Measurements from ENCODE around the gene OSTN.
A peak's percentile ranks its signal among the peaks of the same experiment; 100 is the strongest.

OSTN gene

DNA sequence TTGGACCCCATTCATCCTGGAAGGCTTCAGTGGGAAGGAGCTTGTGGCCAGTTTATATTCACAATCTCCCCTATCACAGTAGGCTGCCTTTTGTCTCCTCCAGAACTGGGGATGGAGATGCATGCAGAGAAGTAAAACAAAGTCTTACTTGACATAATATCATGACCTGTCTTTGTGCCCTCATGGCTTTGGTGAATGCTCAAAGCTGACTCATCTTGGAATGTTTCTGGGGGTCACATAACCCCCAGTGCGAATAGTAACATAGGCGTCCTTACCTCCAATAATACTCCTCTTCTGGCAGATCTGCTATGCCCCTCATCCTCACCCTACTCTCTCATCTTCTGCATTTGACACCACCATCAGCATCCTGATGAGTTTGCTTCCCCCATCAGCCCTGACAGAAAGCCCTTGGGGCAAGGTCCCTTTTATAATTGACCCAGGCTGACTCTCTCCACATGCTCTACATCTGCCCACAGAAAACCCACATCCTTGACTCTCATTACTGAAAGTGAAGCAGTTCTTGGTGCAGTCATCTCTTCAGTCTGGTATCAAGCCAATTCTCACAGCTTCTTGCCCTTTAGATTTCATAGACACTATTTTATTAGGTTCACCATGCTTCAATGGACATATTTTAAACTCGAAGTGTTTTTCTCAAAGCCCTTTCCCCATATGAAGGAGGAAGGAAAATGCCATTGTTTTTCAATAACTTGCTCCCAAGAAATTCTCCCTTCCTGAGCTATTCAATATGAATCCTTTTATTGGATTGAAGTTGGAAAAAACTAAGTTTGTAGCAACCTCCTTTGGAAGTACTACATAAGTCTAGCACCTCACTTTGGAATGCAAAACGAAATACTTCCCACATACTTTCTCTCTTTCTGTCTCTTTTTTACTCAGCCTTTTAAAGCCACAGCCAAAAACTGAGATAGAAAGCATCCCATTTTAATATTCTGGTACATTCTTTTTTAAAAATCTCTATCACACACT, 36.6 kb downstream of the OSTN start:
- DNase-seq = no peak

DNA sequence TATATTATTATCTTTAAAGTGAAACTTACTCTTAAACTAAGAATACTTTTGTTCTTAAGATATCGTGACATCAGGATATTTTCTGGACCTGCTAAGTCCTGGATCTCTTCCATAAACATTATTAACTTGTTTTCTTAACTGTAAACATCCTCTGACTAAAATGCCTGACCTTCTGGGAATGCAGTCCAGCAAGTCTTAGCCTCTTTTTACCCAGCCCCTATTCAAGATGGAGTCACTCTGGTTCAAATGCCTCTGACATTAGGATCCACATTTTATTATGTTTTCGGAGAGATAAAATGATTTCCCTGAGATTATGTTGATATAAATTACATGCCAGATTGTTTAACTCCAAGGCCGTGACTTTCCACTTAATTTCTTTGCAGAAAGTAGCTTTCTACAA, 37.6 kb downstream of the OSTN start:
- DNase-seq = no peak

DNA sequence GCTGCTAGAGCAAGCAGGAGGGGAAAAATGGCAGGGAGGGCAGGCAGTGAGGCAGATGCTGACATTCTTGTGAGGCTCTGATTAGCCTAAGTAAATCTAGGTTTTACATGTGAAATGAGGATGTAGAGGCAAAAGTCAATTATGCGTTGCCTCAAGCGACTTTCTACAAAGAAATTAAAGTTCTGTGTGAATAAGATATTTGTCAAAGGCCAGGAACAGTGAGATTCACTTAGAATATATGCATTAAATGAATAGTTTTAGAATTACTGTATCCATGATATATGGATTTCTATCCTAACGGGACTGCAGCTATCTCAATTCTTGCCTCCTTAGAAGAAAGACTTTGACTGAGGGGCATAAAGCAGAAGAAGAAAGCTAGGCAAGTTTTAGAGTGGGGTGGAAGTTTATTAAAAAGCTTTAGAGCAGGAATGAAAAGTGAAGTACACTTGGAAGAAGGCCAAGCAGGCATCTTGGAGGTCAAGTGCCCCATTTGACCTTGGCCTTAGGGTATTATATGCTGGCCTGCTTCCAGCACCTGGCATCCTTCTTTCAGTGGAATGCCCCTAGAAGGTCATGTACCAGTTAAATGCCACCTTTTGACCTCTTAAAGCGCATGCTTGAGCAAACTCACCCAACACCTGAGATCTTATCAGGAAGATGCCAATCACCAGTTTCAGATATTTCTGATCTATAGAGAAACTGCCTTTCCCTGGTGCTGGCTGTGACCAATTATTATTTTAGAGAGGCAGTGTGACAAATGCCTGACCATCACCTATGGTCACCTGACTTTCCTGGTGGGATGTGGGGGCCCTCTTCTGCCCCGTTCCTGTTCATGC, 38.2 kb downstream of the OSTN start:
- DNase-seq = no peak

DNA sequence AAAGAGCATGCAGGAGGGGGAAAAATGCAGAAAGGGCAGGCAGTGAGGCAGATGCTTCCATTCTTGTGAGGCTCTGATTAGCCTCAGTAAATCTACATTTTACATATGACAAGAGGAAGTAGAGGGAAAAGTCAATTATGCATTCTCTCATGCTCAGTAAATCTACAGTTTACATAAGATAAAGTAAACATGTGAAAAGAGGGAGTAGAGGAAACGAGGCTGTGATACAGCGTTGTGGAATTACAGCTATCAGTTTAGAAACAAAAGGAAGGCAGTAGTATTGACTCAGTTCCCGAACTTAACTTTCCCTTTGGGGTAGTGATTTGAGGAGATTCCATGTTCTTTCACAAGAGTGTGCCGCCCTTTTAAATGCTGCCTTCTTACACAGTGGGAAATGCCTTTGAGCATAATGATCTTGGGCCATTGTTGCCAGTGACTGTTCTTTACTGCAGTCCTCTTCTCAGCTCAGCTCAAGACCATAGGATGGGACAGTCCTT, 39.3 kb downstream of the OSTN start:
- no peak for DNase-seq

DNA sequence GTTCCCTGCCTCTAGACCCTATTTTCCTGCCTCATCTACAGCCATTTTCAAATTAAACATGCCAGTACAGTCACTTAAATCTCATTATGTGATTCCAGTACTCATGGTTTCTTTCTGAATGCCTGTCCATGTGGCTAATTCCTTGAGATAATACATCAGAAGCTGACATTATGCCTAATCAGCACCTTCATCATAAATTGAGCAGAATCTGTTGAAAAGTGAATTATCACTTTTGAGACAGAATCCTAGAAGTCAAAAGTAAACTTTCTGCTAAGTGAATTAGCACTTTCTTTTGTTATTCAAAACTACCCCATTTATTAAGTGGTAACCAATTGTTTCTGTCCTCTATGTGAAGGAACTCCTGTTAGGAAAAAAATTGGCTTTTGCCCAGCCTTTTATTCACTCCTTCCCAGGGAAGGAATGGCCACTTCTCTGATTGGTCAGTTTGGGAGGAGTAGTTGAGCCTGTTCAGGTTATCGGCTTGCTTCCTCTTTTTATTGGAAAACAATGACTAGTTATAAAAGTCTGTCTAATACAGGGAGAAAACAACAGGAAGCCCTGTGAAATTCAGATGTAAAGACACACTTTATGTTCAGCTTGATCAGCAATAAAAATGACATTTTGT, 40.5 kb downstream of the OSTN start:
- DNase-seq = no peak

DNA sequence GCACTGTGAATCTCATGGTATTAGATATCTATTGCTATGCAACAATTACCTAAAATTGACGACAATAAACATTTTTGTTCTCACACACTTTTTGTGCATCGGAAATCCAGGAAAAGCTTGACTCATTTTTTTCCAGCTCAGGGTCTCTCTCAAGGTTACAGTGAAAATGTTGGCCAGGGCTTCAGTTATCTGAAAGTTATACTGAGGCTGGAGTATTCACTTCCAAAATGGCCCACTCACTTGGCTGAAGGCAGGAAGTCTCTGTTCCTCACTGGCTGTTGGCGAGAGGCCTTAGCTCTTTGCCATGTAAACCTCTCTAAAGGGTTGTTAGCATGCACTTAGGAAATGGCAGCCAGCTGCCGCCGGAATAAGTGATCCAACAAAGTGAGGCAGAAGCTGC, 41.4 kb downstream of the OSTN start:
- no peak for DNase-seq

DNA sequence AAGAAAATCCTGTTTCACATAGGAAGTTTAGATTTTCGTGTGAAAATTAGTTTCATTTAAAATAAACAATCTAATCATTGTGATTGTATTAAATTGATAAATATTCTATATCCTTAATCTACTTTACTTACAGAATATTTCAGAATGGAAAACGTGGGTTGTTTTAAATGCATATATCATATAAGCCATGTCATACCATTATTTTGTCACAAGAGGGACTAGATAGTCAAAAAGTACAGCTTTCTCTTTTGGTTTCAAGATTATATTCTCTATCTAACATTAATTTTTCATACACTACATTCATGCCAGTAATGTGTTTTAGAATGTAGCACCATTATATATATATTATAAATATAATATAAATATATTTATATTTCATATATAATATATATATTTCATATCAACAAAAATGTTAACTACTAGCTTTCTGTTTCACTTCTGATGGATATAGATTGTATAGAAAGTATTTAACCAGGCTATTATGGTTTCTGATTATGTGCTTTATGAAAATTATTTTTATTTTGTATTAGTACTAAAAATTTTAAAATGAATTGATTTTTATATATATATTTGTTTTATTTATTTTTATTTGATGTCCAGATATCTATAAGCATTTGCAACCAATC, 45.3 kb downstream of the OSTN start:
- peak; percentile 48 to 67 for DNase-seq

DNA sequence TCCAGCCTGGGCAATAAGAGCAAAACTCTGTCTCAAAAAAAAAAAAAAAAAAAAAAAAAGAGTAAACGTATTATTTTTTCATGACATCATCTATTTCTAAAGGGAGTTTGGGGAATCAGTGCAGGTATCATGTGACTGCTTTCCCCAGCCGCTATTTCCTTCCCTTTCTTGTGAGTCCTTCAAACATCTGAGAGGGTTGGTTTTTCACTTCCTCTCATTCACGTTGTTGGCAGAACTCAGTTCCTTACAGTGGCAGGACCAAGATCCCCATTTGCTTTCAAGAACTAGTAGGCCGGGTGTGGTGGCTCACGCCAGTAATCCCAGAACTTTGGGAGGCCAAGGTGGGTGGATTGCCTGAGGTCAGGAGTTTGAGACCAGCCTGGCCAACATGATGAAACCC, 47.0 kb downstream of the OSTN start:
- DNase-seq = peak; percentile 97 to 99

DNA sequence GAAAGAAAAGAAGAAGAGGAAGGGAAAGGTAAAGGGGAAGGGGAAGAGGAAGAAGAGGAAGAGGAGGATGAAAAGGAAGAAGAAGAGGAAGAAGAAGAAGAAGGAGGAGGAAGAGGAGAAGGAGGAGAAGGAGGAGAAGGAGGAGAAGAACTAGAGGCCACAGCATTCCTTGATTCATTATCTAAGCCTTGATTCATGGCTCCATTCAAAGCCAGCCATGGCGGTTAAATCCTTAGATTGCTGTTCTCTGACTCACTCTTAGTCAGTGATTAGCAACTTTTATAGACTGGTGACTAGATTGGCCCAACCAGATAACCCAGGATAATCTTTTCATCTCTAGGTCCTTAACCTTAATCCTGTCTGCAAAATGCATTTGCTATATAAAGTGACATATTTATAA, 47.6 kb downstream of the OSTN start:
- no peak for DNase-seq

DNA sequence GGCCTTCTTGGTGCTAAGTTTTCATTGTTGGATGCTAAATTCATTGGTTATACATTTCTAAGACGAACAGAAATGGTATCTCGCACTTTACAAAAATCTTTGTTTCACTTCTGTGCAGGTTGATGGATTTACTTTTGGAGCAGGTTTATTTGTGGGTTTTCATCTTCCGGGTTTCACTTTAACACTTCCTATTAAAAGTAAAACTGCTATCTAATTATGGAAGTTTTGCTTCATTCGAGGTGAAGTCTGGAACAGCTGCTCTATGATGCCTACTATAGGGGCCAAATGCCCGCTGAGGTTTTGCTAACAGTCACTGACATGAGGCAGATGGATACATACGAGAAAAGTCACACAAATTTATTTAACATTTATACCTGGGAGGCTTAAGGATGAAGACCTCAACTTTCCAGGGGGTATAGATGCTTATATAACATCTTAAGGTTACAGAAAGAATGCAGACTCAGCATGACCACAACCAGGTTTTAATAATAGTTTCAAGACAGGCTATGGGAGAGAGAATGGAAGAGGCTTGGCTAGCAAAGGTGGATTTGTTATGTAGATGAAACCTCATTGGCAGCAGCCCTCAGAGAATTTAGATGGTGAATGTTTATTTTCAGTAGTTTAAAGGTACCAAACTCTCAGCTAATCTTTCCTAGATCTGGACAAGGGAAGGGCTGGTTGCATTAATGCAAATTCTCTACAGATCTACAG, 54.2 kb downstream of the OSTN start:
- DNase-seq = no peak

DNA sequence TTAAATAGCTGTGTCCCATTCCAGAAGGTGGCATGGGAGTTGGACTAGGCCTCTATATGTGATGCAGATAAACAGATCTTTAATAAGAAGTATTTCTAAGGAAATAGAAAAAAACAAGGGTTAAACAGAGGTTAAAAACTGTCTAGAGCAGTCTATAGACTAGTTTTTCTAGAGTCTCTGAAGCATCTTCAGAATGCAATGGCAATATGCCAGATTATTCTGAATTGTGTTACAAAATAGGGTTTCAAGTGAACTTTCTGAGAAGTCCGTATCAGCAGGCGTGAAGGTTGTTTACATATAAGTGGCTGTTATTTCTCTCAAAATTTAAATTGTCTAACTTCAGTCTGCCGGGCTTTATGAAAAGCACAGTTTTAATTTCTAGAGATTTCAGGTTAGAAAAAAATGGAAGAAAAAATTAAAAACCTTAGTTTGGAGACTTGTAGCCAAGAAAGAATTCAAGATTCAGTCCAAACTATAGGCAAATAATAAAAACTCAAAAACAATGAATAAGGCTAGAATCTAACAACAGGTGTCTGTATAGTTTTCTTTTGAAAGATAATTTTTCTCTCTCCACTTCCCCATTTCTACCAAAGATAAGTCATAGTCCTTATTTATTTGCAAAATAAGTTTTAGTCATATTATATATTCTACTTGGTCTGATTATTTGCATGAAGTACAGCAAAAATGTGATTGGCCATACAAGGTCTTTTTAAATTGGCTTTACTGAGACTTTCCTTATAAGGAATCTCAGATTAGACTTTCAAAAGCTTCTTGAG, 55.2 kb downstream of the OSTN start:
- DNase-seq = no peak

DNA sequence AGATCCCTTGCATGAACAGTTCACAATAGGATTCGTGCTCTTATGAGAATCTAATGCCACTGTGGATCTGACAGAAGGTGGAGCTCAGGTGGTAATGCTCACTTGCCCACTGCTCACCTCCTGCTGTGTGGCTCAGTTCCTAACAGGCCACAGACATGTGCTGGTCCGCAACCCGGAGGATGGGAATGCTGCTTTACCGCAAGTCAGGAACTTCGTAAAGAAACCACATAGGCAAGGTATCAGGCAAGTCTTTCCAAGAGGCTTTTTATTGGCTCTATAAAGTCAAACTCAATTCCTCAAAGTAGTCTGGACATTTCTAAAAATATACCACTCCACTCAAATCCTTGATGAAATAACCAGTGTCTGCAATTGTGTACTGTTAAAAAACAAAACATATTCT, 56.1 kb downstream of the OSTN start:
- no peak for DNase-seq

DNA sequence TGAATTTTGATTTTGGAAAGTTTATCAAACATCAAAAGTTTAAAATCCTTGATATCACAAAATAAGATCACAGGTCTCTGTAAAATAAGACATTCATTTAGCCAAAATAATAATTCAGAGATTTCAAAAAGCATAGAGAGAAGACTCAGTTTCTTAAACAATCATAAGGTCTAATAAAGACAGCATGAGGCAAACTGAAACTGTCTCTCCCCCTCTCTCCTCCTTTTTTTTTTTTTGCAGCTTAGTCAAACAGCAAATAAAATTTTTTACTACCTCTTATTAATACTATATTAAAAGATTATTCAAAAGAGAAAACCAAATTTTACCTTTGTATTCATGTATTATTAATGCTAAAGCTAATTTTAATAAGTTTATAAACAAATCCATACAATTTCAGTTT, 57.4 kb downstream of the OSTN start:
- no peak for DNase-seq

DNA sequence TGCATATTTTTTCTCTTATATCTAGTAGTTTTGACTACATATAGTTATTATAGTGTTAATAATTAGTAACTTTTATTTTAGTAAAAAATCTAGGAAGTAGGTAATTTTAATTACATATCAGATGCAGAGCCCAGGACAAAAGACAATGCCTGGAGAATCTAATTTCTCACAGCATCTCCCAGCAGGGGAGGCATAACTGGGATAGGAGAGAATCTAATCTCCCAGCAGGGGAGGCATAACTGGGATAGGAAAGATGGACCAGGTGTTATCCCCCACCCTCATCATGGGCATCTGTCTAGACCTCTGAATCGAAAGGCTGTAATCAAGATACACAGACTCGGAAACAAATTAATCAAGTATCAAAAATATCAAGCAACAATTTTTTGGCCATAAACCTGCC, 58.2 kb downstream of the OSTN start:
- DNase-seq = no peak

DNA sequence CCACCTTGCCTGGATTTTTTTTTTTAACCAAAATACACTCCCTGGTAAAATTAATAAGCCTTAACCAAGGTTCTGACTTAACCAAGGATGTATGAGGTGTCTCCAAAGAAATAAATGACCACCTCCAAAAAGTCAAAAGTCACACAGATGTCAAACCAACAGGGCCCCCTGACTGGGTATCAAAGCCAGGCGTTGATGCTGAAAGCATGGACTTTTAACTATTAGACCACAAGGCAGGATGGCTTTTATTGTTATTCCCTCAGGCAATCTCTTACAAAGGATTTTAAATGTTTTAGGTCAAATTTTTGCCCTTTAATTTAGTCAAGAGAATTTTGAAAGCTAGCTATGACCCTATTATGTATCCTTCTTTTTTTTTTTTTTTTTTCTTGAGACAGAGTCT, 60.4 kb downstream of the OSTN start:
- no peak for DNase-seq

DNA sequence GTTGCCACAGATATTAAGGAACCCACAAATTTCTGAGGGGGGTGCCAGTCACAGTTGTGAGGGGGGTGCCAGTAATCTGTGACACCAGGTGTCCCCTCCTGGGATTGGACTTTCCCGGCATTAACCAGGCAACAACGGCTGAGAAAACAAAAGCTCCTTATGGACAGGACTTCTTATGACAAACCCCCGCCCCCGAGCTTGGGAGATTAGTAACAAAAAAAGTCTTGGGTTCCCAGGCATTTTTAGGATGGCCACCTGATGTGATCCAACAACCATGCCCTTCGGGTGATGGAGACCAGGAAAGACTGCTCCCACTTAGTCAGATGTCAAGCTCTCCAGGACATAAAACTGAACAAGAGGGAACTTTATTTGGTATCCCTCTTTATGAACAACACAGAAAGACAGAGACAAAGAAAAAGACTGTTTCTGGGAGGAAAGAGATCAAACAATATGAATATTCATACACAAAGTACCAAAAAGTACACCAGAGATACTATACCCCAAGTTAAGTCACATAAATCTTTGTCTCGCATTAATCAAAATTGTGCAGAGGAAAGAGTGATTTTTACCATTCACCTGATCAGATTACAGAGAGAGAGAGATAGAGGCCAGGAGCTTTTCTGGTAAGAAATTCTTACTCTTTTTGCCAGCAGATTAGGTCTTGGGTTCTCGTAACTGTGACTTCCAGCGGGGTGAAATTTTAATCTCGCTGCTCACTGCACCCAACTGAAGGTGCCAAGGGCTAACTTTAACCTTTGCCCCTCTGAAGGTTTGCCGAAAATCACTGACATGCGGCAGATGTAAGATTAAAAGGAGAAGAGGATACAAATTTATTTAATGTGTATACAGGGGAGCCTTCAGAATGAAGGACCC, 61.6 kb downstream of the OSTN start:
- no peak for DNase-seq

DNA sequence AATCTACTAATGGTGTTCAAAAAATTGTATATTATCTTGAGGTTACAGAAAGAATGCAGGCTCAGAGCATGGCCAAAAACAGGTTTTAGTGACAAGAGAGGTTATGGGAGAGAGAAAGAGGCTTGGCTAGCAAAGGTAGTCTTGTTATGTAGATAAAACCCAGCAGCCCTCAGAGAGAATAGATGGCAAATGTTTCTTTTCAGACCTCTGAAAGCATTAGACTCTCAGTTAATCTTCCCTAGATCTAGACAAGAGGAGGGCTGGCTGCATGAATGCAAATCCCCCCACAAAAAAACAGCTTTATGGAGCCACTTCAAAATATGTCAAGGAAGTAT, 62.2 kb downstream of the OSTN start:
- DNase-seq = no peak

DNA sequence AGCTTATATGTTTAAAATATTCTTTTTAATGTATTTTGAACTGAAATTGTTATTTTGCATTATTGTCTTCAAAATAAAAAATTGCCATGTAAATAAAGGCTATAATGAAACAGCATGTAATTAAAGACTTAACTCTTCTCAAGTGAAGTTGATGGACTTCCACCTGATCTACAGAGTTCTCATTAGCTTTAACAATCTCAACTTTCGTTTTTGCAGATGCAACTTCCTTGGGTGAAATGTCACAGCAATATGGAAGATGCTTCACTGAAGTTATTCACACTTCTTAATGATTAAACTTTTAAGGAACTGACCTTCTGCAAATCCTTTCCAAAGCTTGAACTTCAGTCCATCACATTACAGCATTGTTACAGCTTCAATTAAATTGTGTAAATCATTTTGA, 63.6 kb downstream of the OSTN start:
- DNase-seq = no peak

DNA sequence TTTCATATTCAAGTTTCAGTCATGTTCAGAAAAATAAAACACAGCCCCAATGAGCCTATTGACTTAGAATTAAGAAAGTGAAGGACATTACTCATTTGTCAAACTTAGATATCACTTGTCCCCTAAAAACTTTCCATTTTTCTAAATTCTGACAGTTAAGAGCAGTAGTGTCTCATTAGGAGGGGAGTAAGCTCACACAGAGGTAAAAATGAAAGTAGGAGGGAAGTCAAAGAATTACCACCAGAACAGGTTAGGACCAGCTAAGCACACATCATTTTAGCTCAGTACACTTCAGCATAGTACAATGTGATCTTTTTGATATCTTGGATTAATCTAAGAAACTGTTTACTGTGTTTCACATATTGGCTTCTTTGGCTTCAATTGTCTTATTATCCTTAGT, 64.3 kb downstream of the OSTN start:
- DNase-seq = no peak

DNA sequence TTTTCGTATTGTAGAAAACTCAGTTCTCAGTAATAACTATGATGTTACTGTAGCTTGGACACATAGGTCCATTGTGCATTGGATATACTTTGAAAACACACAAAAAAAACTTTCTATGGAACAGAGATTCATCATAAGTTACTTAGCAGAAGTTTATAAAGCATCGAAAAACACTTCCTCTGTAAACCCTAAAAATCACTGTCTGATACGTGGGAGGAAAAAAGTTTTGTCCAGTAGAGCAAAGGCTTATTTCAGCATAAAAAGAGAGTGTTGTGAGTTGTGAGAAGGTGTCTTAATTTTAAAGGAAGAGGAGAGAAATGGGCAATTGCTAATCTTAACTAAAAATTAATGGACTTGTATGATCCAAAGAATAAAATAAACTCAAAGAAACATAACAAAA, 64.8 kb downstream of the OSTN start:
- no peak for DNase-seq

DNA sequence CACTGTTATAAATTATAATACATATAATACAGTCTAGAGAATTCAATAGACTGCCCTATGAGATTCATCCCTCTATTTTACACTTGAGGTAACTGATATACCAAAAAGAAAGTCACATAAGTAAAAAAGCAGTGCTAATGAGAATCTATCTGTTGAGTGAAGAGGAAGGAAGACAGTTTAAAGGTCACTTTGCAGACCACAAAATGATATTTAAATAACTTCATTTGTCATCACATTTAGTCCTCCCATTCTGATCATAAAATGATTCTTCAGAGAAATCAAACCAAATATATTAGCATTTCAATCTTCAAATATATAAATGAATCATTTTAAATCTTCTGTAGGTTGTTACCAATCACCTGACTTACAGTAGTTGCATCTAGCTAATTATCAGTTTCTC, 69.7 kb downstream of the OSTN start:
- no peak for DNase-seq
